T-cell (primary cell): ENCODE data around the gene CTNND2. TPM values are rescaled to one million over a fixed set of nuclear protein-coding genes. Genes with fewer than 3 reads are reported as not detected.

ENCODE experiments used
- ATAC-seq, 4 experiments: fragments of 200-7000 bp in 3 of 4; fragments of 150-1000 bp in 1 of 4; cut with Tn5 transposase; replicated peaks in 1 of 4; 1 replicate in 3 of 4; 2 replicates in 1 of 4; pipeline ENCODE4 v1.10.0; 2021; ENCODE audit warnings: moderate library complexity in 3 of 4, mild to moderate bottlenecking in 2 of 4, moderate number of reproducible peaks in 1 of 4
- CTCF ChIA-PET, 2 donors: fragments of 300-600 bp; sonication (Branson Sonifier 250); formaldehyde crosslinking; loops; one replicate each; lab custom pipeline; 2022; ENCODE audit warnings: antibody characterized with exemption in 2 of 2; lab: Charles Lee
- POLR2A ChIA-PET, 2 donors: fragments of 300-600 bp; sonication (Branson Sonifier 250); formaldehyde crosslinking; loops; one replicate each; lab custom pipeline; 2022; ENCODE audit warnings: antibody characterized with exemption in 2 of 2; lab: Charles Lee
- DNase-seq, 35 experiments: peaks; one replicate each; pipeline versions ENCODE4 v3.0.0 to v3.0.0-alpha.2; 2013 to 2023
- H3K27ac ChIP-seq: one replicate; pipeline ENCODE4 v1.5.1; 2013; ENCODE audit warnings: low read length
- H3K27me3 ChIP-seq, 2 experiments: replicated peaks in 1 of 2; 1 replicate in 1 of 2; 2 replicates in 1 of 2; pipeline versions ENCODE4 v1.6.1 to v1.7.0; 2013; ENCODE audit warnings: low read length in 1 of 2, mixed read lengths in 1 of 2; ENCODE audit not compliant: control insufficient read depth in 2 of 2, insufficient read depth in 2 of 2; ENCODE audit errors: extremely low read depth in 1 of 2
- H3K36me3 ChIP-seq, 2 donors: 1 replicate in 1 of 2; 2 replicates in 1 of 2; pipeline versions ENCODE4 v1.6.1 to v1.7.0; 2013; ENCODE audit warnings: low read length in 1 of 2; ENCODE audit not compliant: control insufficient read depth in 2 of 2, insufficient read depth in 1 of 2; ENCODE audit errors: extremely low read depth in 1 of 2
- H3K4me1 ChIP-seq, 2 experiments: 1 replicate in 1 of 2; 2 replicates in 1 of 2; pipeline versions ENCODE4 v1.6.1 to v1.7.0; 2013; ENCODE audit warnings: low read length in 2 of 2, mixed read lengths in 1 of 2; ENCODE audit not compliant: insufficient read depth in 2 of 2, control insufficient read depth in 1 of 2; ENCODE audit errors: extremely low read depth in 1 of 2
- H3K4me3 ChIP-seq, 2 donors: 1 replicate in 1 of 2; 2 replicates in 1 of 2; pipeline versions ENCODE4 v1.5.1 to v1.7.0; 2013; ENCODE audit warnings: mild to moderate bottlenecking in 2 of 2, low read length in 1 of 2, moderate library complexity in 1 of 2; ENCODE audit not compliant: control insufficient read depth in 1 of 2; ENCODE audit errors: extremely low read depth in 1 of 2
- H3K9me3 ChIP-seq: 2 replicates; pipeline ENCODE4 v1.7.0; 2013
- H3K27ac Mint-ChIP-seq, 2 donors: one replicate each; pipeline ENCODE4 v1.8.0; 2020 to 2021; ENCODE audit warnings: mild to moderate bottlenecking in 2 of 2, mixed read lengths in 2 of 2
- H3K27me3 Mint-ChIP-seq, 2 donors: one replicate each; pipeline ENCODE4 v1.8.0; 2021 to 2022; ENCODE audit warnings: mixed read lengths in 2 of 2
- H3K36me3 Mint-ChIP-seq: one replicate; pipeline ENCODE4 v1.8.0; 2021; ENCODE audit warnings: mixed read lengths
- H3K4me1 Mint-ChIP-seq, 3 donors: one replicate each; pipeline ENCODE4 v1.8.0; 2020 to 2022; ENCODE audit warnings: mixed read lengths in 3 of 3, mild to moderate bottlenecking in 1 of 3
- H3K4me3 Mint-ChIP-seq, 3 donors: one replicate each; pipeline ENCODE4 v1.8.0; 2020 to 2022; ENCODE audit warnings: mild to moderate bottlenecking in 3 of 3, mixed read lengths in 3 of 3, moderate library complexity in 3 of 3
- H3K9me3 Mint-ChIP-seq, 3 donors: one replicate each; pipeline ENCODE4 v1.8.0; 2020 to 2022; ENCODE audit warnings: mixed read lengths in 3 of 3
- WGBS: methylation state at CpG from one replicate; pipeline ENCODE4 v1.1.5; 2013; ENCODE audit warnings: missing lambda C conversion rate; ENCODE audit not compliant: insufficient coverage; 5-methylcytosine and 5-hydroxymethylcytosine counted together
- total RNA-seq, 35 experiments: library from RNA in 6 of 35; stranded (reverse) in 6 of 35; fragments of 120-200 nt in 1 of 35; gene quantifications; one replicate each; pipeline versions ENCODE4 v1.2.1 to v1.2.4 and lab custom pipeline; 2013 to 2026

CTNND2 gene
- total RNA-seq, 5 donors from 2014 or later (not counting 1 experiment from before 2014, with no cell fraction given) = 0.22 TPM; not detected in 4

DNA sequence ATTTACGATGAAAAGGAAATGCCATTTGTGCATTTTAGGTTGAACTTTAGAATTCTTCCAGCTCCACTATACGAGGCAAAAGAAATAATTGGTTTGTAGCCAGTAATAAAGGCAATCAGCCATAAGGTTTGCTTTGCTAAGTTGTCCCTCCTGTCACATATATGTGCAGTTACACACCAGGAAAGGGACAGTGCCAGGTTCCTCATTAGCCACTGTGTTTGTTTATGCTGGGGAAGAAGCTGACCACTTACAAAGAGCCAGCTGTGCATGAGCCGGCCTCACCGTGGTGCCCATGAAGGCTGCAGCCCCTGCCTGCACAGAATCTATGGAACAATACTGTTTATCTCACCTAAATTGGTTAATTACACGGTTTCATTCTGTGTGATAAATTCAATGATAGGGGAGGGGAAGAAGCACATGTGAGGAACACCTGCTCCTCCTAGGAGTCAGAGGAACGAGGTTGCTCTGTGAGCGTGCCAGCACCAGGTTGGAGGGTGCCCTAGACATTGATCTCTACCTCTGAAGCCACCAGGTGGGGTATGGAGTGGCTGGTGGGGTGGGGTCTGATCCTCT lies 969.4 kb downstream of the CTNND2 start:
- H3K36me3 Mint-ChIP-seq = no peaks in the 10 kb centered on the region
- DNase-seq (no peak), ATAC-seq (no peak)
- 60% methylated on average over 2 of the region's 7 CpGs for WGBS
- POLR2A ChIA-PET = no interaction called here
- H3K9me3 ChIP-seq = no peaks in the 10 kb centered on the region
- H3K9me3 Mint-ChIP-seq = peaks cover 5 to 8% (median 6%) of the 10 kb centered on the region in 3 donors
- H3K4me3 Mint-ChIP-seq = no peak overlapping the region
- H3K27me3 ChIP-seq = peaks cover 0 to 15% of the 10 kb centered on the region in 2 experiments
- no peak overlapping the region for H3K4me3 ChIP-seq
- CTCF ChIA-PET = no interaction called here
- no peaks in the 10 kb centered on the region for H3K4me1 Mint-ChIP-seq
- no peak overlapping the region for H3K27ac ChIP-seq
- no peak overlapping the region for H3K27ac Mint-ChIP-seq
- H3K27me3 Mint-ChIP-seq = peaks cover 3 to 4% of the 10 kb centered on the region in 2 donors
- H3K36me3 ChIP-seq = no peaks in the 10 kb centered on the region
- H3K4me1 ChIP-seq = no peaks in the 10 kb centered on the region

DNA sequence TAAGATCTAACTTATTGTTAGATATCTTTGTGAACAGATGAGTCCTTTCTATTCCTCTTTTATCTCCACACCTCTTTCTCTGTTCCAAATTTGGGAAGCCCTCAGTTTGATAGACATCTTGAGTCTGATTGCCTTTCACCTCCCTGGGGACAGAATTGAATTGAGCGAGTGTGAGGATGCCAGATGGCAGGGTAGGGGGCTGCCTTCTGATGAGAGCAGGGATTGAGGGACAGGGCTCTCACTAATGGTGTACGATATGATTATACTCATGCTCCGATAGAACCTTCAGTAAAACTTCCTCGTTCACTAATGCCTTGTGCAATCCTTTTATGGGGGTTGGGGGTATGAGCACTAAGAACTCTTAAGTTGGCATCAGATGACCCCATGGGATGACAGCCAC lies 971.1 kb downstream of the CTNND2 start:
- no peak for DNase-seq
- no peak overlapping the region for H3K27ac ChIP-seq
- H3K4me1 Mint-ChIP-seq = no peaks in the 10 kb centered on the region
- H3K36me3 ChIP-seq = no peaks in the 10 kb centered on the region
- WGBS = 100% methylated on average over 2 of the region's 4 CpGs
- no peak for ATAC-seq
- H3K4me3 ChIP-seq = no peak overlapping the region
- no peaks in the 10 kb centered on the region for H3K9me3 ChIP-seq
- ChIA-PET CTCF (no interaction called here), POLR2A (no interaction called here)
- no peaks in the 10 kb centered on the region for H3K36me3 Mint-ChIP-seq
- no peaks in the 10 kb centered on the region for H3K4me1 ChIP-seq
- peaks cover 3 to 4% of the 10 kb centered on the region in 2 donors for H3K27me3 Mint-ChIP-seq
- H3K9me3 Mint-ChIP-seq = peaks cover 11 to 14% (median 13%) of the 10 kb centered on the region in 3 donors
- H3K27me3 ChIP-seq = peaks cover 0 to 12% of the 10 kb centered on the region in 2 experiments
- no peak overlapping the region for H3K27ac Mint-ChIP-seq
- H3K4me3 Mint-ChIP-seq = no peak overlapping the region

DNA sequence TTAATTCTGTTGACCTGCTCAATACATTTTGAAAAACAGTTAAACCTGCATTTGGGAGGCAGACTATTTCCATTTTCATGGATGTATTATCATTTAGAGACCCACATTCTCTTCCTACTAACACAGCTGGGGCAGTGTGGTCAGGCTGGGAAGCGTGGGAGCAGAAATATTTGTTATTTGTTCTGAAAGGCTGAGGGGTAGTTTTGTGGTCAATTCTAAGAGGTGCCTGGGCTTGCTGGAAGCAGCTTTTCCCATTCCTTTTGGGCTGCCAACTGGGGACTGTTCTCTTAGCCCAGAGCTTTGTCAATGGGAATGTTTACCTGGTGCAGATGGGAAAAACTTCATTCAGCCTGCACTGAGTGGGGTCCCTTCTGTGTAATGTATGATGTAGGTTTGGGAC lies 971.8 kb downstream of the CTNND2 start:
- no peak for ATAC-seq
- Histone ChIP-seq H3K27ac (no peak overlapping the region), H3K9me3 (no peaks in the 10 kb centered on the region), H3K4me3 (no peak overlapping the region), H3K27me3 (peaks cover 0 to 12% of the 10 kb centered on the region in 2 experiments), H3K36me3 (no peaks in the 10 kb centered on the region), H3K4me1 (no peaks in the 10 kb centered on the region)
- H3K27ac Mint-ChIP-seq = no peak overlapping the region
- no peak overlapping the region for H3K4me3 Mint-ChIP-seq
- H3K36me3 Mint-ChIP-seq = no peaks in the 10 kb centered on the region
- H3K9me3 Mint-ChIP-seq = peaks cover 11 to 14% (median 13%) of the 10 kb centered on the region in 3 donors
- peaks cover 3 to 4% of the 10 kb centered on the region in 2 donors for H3K27me3 Mint-ChIP-seq
- ChIA-PET POLR2A (no interaction called here), CTCF (no interaction called here)
- H3K4me1 Mint-ChIP-seq = no peaks in the 10 kb centered on the region
- no peak for DNase-seq
- no CpG with 5 or more reads among the region's 1 CpG for WGBS

DNA sequence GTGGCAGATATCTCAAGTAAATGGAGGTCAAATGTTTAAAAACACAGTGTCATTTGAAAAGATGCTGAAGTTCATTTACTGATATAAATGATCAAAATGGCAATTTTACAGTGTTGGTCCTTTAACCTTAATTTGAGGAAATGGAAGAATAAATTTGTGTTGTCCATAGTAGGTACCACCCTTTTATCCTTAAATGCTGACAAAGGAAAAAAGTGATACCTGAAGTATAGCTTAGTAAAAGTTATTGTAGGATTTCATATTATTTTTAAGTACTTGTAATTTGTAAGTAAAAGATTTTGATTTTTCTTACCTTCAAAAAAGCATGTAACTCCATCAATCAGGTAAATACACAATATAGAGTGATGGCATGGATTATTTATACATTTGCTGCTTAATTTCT lies 976.6 kb downstream of the CTNND2 start:
- Histone ChIP-seq H3K27me3 (peaks cover 0 to 9% of the 10 kb centered on the region in 2 experiments), H3K9me3 (no peaks in the 10 kb centered on the region), H3K27ac (no peak overlapping the region), H3K36me3 (no peaks in the 10 kb centered on the region), H3K4me1 (no peaks in the 10 kb centered on the region), H3K4me3 (no peak overlapping the region)
- CTCF ChIA-PET = no interaction called here
- POLR2A ChIA-PET = no interaction called here
- H3K9me3 Mint-ChIP-seq = peaks cover 11 to 25% (median 13%) of the 10 kb centered on the region in 3 donors
- H3K27ac Mint-ChIP-seq = no peak overlapping the region
- H3K36me3 Mint-ChIP-seq = no peaks in the 10 kb centered on the region
- peaks cover 5 to 12% of the 10 kb centered on the region in 2 donors for H3K27me3 Mint-ChIP-seq
- no peak overlapping the region for H3K4me3 Mint-ChIP-seq
- DNase-seq (no peak), ATAC-seq (no peak)
- no peaks in the 10 kb centered on the region for H3K4me1 Mint-ChIP-seq

DNA sequence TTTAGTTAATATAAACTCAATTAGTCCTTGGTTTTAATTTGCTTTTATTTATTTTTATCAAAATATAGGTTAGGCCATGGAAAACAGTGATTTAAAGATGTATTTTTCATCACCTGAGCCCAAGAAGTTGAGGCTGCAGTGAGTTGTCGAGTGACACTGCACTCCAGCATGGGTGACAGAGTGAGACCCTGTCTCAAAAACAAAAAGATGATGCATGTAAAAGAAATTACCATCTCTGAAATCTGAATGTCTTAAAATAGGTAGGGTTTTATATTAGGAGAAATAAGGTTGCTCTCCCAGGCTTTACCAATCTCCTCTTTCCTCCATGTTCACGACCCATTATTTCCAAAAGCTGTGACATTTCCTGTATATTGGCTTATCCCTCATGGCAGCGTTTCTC lies 980.9 kb downstream of the CTNND2 start:
- H3K4me3 ChIP-seq = no peak overlapping the region
- ChIA-PET POLR2A (no interaction called here), CTCF (no interaction called here)
- peaks cover 0 to 10% (median 0%) of the 10 kb centered on the region in 3 donors for H3K9me3 Mint-ChIP-seq
- H3K4me3 Mint-ChIP-seq = no peak overlapping the region
- H3K36me3 ChIP-seq = no peaks in the 10 kb centered on the region
- H3K27me3 ChIP-seq = peaks cover 0 to 2% of the 10 kb centered on the region in 2 experiments
- no peak overlapping the region for H3K27ac ChIP-seq
- H3K27me3 Mint-ChIP-seq = peaks cover 15 to 25% of the 10 kb centered on the region in 2 donors
- H3K4me1 ChIP-seq = no peaks in the 10 kb centered on the region
- 100% methylated on average over 2 of the region's 3 CpGs for WGBS
- no peaks in the 10 kb centered on the region for H3K9me3 ChIP-seq
- no peaks in the 10 kb centered on the region for H3K4me1 Mint-ChIP-seq
- no peaks in the 10 kb centered on the region for H3K36me3 Mint-ChIP-seq
- no peak overlapping the region for H3K27ac Mint-ChIP-seq
- no peak for DNase-seq
- no peak for ATAC-seq
